NT2/D1 (cell line): Measurements from ENCODE around the gene PEF1.

ENCODE experiments used
- DNase-seq: peaks from one replicate; pipeline ENCODE4 v3.0.0-alpha.2; 2011; ENCODE audit warnings: low read depth, low spot score
- H3K27me3 ChIP-seq: 2 replicates; pipeline ENCODE4 v1.6.0; 2011; ENCODE audit warnings: mild to moderate bottlenecking; ENCODE audit not compliant: insufficient read length, insufficient read depth
- H3K36me3 ChIP-seq: 2 replicates; pipeline ENCODE4 v1.6.1; 2011; ENCODE audit warnings: mild to moderate bottlenecking, low read length, mixed read lengths; ENCODE audit not compliant: insufficient read depth, insufficient read length
- H3K4me1 ChIP-seq: 2 replicates; pipeline ENCODE4 v1.5.1; 2011; ENCODE audit not compliant: insufficient read depth, insufficient read length
- H3K4me3 ChIP-seq: 2 replicates; pipeline ENCODE4 v1.5.1; 2011; ENCODE audit warnings: low read depth; ENCODE audit not compliant: insufficient read length
- H3K9ac ChIP-seq: 2 replicates; pipeline ENCODE4 v1.6.0; 2011; ENCODE audit warnings: low read depth; ENCODE audit not compliant: insufficient read length
- H3K9me3 ChIP-seq: 2 replicates; pipeline ENCODE4 v1.5.1; 2011; ENCODE audit warnings: mild to moderate bottlenecking, low read length; ENCODE audit not compliant: insufficient read depth
- SUZ12 ChIP-seq: IDR thresholded peaks from 2 replicates; pipeline ENCODE4 v1.6.1; 2011; ENCODE audit not compliant: insufficient read length, insufficient read depth; ENCODE audit errors: extremely low read depth
- YY1 ChIP-seq: IDR thresholded peaks from 2 replicates; pipeline ENCODE4 v1.6.1; 2011; ENCODE audit not compliant: insufficient read length, insufficient read depth
- ZNF274 ChIP-seq: IDR thresholded peaks from 2 replicates; pipeline ENCODE4 v1.6.1; 2011; ENCODE audit warnings: mild to moderate bottlenecking, low read depth, low read length

The PEF1 gene

DNA sequence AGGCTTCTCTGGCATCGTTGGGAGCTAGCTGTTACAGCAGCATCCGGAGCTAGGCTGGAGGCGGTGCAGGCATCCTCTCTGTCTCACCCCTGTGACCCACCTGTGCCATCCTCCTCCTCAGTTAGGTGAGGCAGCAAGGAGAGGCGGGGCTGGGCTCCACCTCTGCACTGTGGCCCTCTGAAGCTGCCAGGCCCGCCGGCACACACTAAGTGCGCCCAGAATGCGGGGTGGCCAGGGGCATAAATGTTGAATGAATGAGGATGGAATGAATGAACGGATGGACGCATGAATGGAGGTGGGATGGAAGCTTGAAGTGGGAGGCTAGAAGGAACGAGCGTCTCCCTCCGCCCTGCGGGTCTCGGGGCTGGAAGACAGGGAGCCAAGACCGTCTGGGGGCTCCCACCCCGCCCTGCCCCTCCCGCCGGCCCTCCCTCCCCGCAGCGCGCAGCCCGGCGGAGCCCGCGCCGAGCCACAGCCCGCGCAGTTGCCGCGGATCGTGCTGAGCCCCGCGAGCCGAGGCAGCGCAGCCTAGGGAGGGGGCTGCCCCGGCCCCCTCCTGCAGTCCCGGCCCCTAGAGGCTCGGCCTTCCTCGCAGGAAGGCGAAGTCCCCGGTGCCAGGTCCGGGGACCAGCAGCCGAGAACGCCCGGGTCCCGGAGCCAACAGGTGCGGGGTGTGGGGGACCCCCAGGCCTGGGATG, 27.3 kb downstream of the PEF1 start, which contains the start of gene HCRTR1:
Gene HCRTR1, plus strand, starts transcription at position 472 of the 698 bp plus-strand sequence. CDS start 1,504 bp downstream, outside the sequence.
- peaks cover 27% of the 10 kb centered on the region for H3K4me1 ChIP-seq

DNA sequence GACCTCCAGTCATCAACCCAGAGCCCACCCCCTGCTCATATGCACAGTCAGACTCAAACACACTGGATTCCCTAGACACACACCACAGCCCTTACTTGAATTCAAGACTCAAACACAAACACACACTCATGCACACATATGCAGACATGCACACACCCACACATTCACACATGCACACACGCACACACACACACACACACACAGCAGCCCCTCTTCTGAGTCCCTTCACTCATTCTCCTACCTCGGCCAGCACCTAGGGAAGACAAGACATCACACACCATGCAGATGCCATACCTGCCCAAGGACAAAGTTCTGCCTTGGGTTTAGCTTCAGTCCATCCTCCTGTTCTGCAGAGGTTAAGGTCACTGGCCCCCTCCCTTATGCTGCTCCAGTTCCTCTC, 28.7 kb downstream of the PEF1 start:
- H3K36me3 ChIP-seq, result no peaks in the 10 kb centered on the region
- H3K27me3 ChIP-seq, result peaks cover 43% of the 10 kb centered on the region
- no peak overlapping the region for H3K4me3 ChIP-seq
- H3K9me3 ChIP-seq, result no peaks in the 10 kb centered on the region
- peaks cover 27% of the 10 kb centered on the region for H3K4me1 ChIP-seq
- no peak for TF ChIP-seq YY1
- TF ChIP-seq ZNF274, result no peak
- TF ChIP-seq SUZ12, result no peak
- no peak for DNase-seq
- no peak overlapping the region for H3K9ac ChIP-seq

More for the DNA sequence above, 27.3 kb downstream of the PEF1 start, which contains the start of gene HCRTR1:
- Histone ChIP-seq H3K36me3 (no peaks in the 10 kb centered on the region), H3K9me3 (no peaks in the 10 kb centered on the region), H3K27me3 (peaks cover 43% of the 10 kb centered on the region), H3K9ac (peak within 1 kb of the TSS; percentile 80), H3K4me3 (peak within 1 kb of the TSS; percentile 54)
- no peak for DNase-seq
- TF ChIP-seq YY1 (no peak), ZNF274 (no peak), SUZ12 (no peak)

DNA sequence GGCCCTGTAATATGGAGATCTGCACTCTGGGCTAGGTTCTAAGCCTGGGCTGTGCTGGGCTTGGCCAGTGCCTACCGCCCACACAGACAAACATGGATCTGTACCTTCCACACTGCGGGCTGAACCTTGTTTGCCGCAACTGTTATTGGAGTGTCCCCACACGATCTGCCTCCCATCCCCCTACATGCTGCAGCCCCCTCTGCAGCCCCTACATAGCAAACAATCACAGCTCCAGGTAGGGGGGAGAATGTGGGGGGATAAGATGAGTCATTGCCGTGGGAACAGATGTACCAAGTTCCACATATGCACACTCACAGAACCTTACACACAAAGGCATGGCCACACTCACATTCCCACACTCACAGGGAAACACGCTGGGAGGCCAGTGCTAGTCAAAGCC, 29.3 kb downstream of the PEF1 start:
- no peak for TF ChIP-seq SUZ12
- TF ChIP-seq ZNF274, result no peak
- TF ChIP-seq YY1, result no peak
- DNase-seq, result no peak
- peaks cover 27% of the 10 kb centered on the region for H3K4me1 ChIP-seq

GRCh38 chr1:31614414-31615005, 30.2 kb downstream of the PEF1 start:
- peaks cover 39% of the 10 kb centered on the region for H3K27me3 ChIP-seq
- no peaks in the 10 kb centered on the region for H3K36me3 ChIP-seq
- no peak for DNase-seq
- no peak for TF ChIP-seq SUZ12
- no peak overlapping the region for H3K4me3 ChIP-seq
- peak overlapping the region; percentile 21 for H3K9ac ChIP-seq
- H3K9me3 ChIP-seq, result no peaks in the 10 kb centered on the region
- H3K4me1 ChIP-seq, result peaks cover 26% of the 10 kb centered on the region

More for the DNA sequence above, 29.3 kb downstream of the PEF1 start:
- Histone ChIP-seq H3K9ac (no peak overlapping the region), H3K4me3 (no peak overlapping the region), H3K9me3 (no peaks in the 10 kb centered on the region), H3K36me3 (no peaks in the 10 kb centered on the region), H3K27me3 (peaks cover 43% of the 10 kb centered on the region)

GRCh38 chr1:31609514-31610118, 35.1 kb downstream of the PEF1 start:
- Histone ChIP-seq H3K4me1 (peaks cover 11% of the 10 kb centered on the region), H3K27me3 (no peaks in the 10 kb centered on the region), H3K9ac (no peak overlapping the region), H3K36me3 (no peaks in the 10 kb centered on the region), H3K9me3 (no peaks in the 10 kb centered on the region), H3K4me3 (no peak overlapping the region)
- no peak for DNase-seq
- TF ChIP-seq ZNF274, result no peak
- no peak for TF ChIP-seq YY1
- no peak for TF ChIP-seq SUZ12

- Histone ChIP-seq H3K36me3 (no peaks in the 10 kb centered on the region), H3K4me3 (no peak overlapping the region), H3K4me1 (no peaks in the 10 kb centered on the region), H3K9ac (no peak overlapping the region), H3K27me3 (no peaks in the 10 kb centered on the region), H3K9me3 (no peaks in the 10 kb centered on the region)
- no peak for TF ChIP-seq YY1
- no peak for TF ChIP-seq ZNF274
- TF ChIP-seq SUZ12, result no peak
- no peak for DNase-seq
Measured at GRCh38 chr1:31607360-31607759, 37.3 kb downstream of the PEF1 start.

GRCh38 chr1:31605908-31606427, 38.7 kb downstream of the PEF1 start:
- no peaks in the 10 kb centered on the region for H3K27me3 ChIP-seq
- no peaks in the 10 kb centered on the region for H3K4me1 ChIP-seq
- no peak for DNase-seq
- H3K9ac ChIP-seq, result no peak overlapping the region
- no peak for TF ChIP-seq YY1
- TF ChIP-seq ZNF274, result no peak
- no peak for TF ChIP-seq SUZ12
- H3K4me3 ChIP-seq, result no peak overlapping the region
- no peaks in the 10 kb centered on the region for H3K36me3 ChIP-seq
- no peaks in the 10 kb centered on the region for H3K9me3 ChIP-seq
